Stimulated activated CD8-positive, alpha-beta memory T cell treated with anti-CD3 and anti-CD28 coated beads, Interleukin-4, amount 100 ng/mL, for 48 hours (primary cell): ENCODE measurements around the gene BICD1.

ENCODE experiments used
- DNase-seq: peaks from one replicate; pipeline ENCODE4 v3.0.0-alpha.2; 2020

Gene BICD1

GRCh38 chr12:32285489-32285888 lies 178.8 kb downstream of the BICD1 start:
- no peak for DNase-seq

GRCh38 chr12:32290411-32290810 lies 183.8 kb downstream of the BICD1 start:
- no peak for DNase-seq

GRCh38 chr12:32292151-32292550 lies 185.5 kb downstream of the BICD1 start:
- DNase-seq, result no peak

GRCh38 chr12:32293808-32294419 lies 187.3 kb downstream of the BICD1 start:
- DNase-seq, result no peak

- no peak for DNase-seq
Observed at GRCh38 chr12:32296567-32296966, 189.9 kb downstream of the BICD1 start.

- DNase-seq, result no peak
Observed at GRCh38 chr12:32298917-32299316, 192.3 kb downstream of the BICD1 start.

- no peak for DNase-seq
Observed at GRCh38 chr12:32301216-32301615, 194.6 kb downstream of the BICD1 start.

GRCh38 chr12:32302218-32303173 lies 195.8 kb downstream of the BICD1 start:
- DNase-seq, result no peak

- no peak for DNase-seq
Observed at GRCh38 chr12:32303174-32303549, 196.5 kb downstream of the BICD1 start.

- no peak for DNase-seq
Observed at GRCh38 chr12:32305163-32305562, 198.5 kb downstream of the BICD1 start.

GRCh38 chr12:32307326-32307725 lies 200.7 kb downstream of the BICD1 start:
- DNase-seq, result no peak

- DNase-seq, result no peak
Observed at GRCh38 chr12:32309811-32310736, 203.4 kb downstream of the BICD1 start.

- DNase-seq, result no peak
Observed at GRCh38 chr12:32312049-32312670, 205.5 kb downstream of the BICD1 start.

GRCh38 chr12:32322354-32322753 lies 215.7 kb downstream of the BICD1 start:
- DNase-seq, result no peak

- no peak for DNase-seq
Observed at GRCh38 chr12:32331133-32331532, 224.5 kb downstream of the BICD1 start.

GRCh38 chr12:32332446-32332845 lies 225.8 kb downstream of the BICD1 start:
- no peak for DNase-seq

GRCh38 chr12:32334371-32334777 lies 227.7 kb downstream of the BICD1 start:
- no peak for DNase-seq

GRCh38 chr12:32336261-32336660 lies 229.6 kb downstream of the BICD1 start:
- DNase-seq, result no peak

- no peak for DNase-seq
Observed at GRCh38 chr12:32343496-32343895, 236.8 kb downstream of the BICD1 start.

GRCh38 chr12:32344047-32344446 lies 237.4 kb downstream of the BICD1 start:
- no peak for DNase-seq

- DNase-seq, result no peak
Observed at GRCh38 chr12:32353540-32353939, 246.9 kb downstream of the BICD1 start.

- DNase-seq, result no peak
Observed at GRCh38 chr12:32357601-32358249, 251.1 kb downstream of the BICD1 start.
